K562 (cell line): ENCODE measurements around the gene ST6GALNAC6. TPM values are rescaled to one million over a fixed set of nuclear protein-coding genes. Genes with fewer than 3 reads are reported as not detected.

ENCODE experiments used
- ATAC-seq: fragments of 200-7000 bp; cut with Tn5 transposase; 3 replicates; pipeline ENCODE4 v1.9.1; 2020; ENCODE audit warnings: moderate library complexity
- BruUV-seq: library from RNA; stranded (reverse); fragments of 400-500 nt; replicated peaks from 2 replicates; lab custom pipeline; 2021; lab: Mats Ljungman, UMichigan
- CTCF ChIA-PET: fragments of 300-600 bp; formaldehyde crosslinking; extraction: SDS; loops from one replicate; lab custom pipeline; 2021; ENCODE audit warnings: low intra/inter-chr PET ratio; lab: Yijun Ruan, JAX
- POLR2A ChIA-PET: fragments of 300-600, 350-650 bp; sonication (Branson Sonifier 250); formaldehyde crosslinking; extraction: SDS; loops from one replicate; lab custom pipeline; 2021; ENCODE audit warnings: antibody characterized with exemption, inconsistent platforms; lab: Yijun Ruan, JAX
- DNase-seq, 4 experiments: peaks; one replicate each; pipeline versions ENCODE4 v3.0.0 to v3.0.0-alpha.2; 2011 to 2018; ENCODE audit warnings: low spot score in 3 of 4, mixed read lengths in 3 of 4; ENCODE audit errors: extremely low read depth in 1 of 4
- FAIRE-seq: peaks from 2 replicates; lab custom pipeline; 2011; peaks lifted over from hg19 to GRCh38; lab: Jason Lieb, UNC
- H2AFZ ChIP-seq: 2 replicates; pipeline ENCODE4 v1.6.0; 2011; ENCODE audit warnings: low read depth, low read length, control low read depth, inconsistent platforms
- H3K27ac ChIP-seq: fragments of 200-600 bp; 3 replicates; pipeline ENCODE4 v1.8.0; 2011; ENCODE audit warnings: low read depth, mild to moderate bottlenecking, control low read depth, inconsistent platforms, low read length, moderate library complexity, mixed read lengths; ENCODE audit errors: extremely low read depth
- H3K27me3 ChIP-seq, 2 experiments: fragments of 300-600 bp in 1 of 2; 2 replicates in 1 of 2; 3 replicates in 1 of 2; pipeline versions ENCODE4 v1.6.0 to v1.8.0; 2011; ENCODE audit warnings: inconsistent platforms in 2 of 2, low read length in 2 of 2, mild to moderate bottlenecking in 1 of 2, mixed read lengths in 1 of 2, moderate library complexity in 1 of 2; ENCODE audit not compliant: control insufficient read depth in 2 of 2, insufficient read depth in 2 of 2
- H3K36me3 ChIP-seq: fragments of 300-600 bp; 3 replicates; pipeline ENCODE4 v1.8.0; 2011; ENCODE audit warnings: mild to moderate bottlenecking, low read length, inconsistent platforms; ENCODE audit not compliant: control insufficient read depth, insufficient read depth
- H3K4me1 ChIP-seq, 2 experiments: fragments of 200-600 bp in 1 of 2; replicated peaks in 1 of 2; 2 replicates in 1 of 2; 3 replicates in 1 of 2; pipeline versions ENCODE4 v1.5.1 to v1.8.0; 2011; ENCODE audit warnings: inconsistent platforms in 2 of 2, low read length in 2 of 2, mild to moderate bottlenecking in 1 of 2, mixed read lengths in 1 of 2, moderate library complexity in 1 of 2; ENCODE audit not compliant: control insufficient read depth in 2 of 2, insufficient read depth in 2 of 2
- H3K4me2 ChIP-seq: 2 replicates; pipeline ENCODE4 v1.6.1; 2011; ENCODE audit warnings: low read length, control low read depth, inconsistent platforms, mixed read lengths; ENCODE audit not compliant: insufficient read depth
- H3K4me3 ChIP-seq: fragments of 200-600 bp; sonication (generic), shearing (Covaris generic); 2 replicates; pipeline ENCODE4 v1.5.1; 2016; ENCODE audit warnings: control low read depth, inconsistent platforms
- H3K79me2 ChIP-seq: fragments of 200-600 bp; 3 replicates; pipeline ENCODE4 v1.8.0; 2011; ENCODE audit warnings: low read length, inconsistent platforms; ENCODE audit not compliant: control insufficient read depth, insufficient read depth
- H3K9ac ChIP-seq, 2 experiments: 2 replicates each; pipeline versions ENCODE4 v1.6.0 to v1.6.1; 2011; ENCODE audit warnings: low read depth in 2 of 2, low read length in 2 of 2, control low read depth in 1 of 2, inconsistent platforms in 1 of 2, mild to moderate bottlenecking in 1 of 2, mixed read lengths in 1 of 2; ENCODE audit not compliant: insufficient read depth in 1 of 2
- H3K9me1 ChIP-seq: one replicate; pipeline ENCODE4 v1.6.0; 2011; ENCODE audit warnings: inconsistent platforms, mild to moderate bottlenecking, low read length, moderate library complexity; ENCODE audit not compliant: control insufficient read depth, insufficient read depth
- H3K9me3 ChIP-seq: replicated peaks from 2 replicates; pipeline ENCODE4 v1.5.1; 2011; ENCODE audit warnings: low read depth, low read length, inconsistent platforms; ENCODE audit not compliant: control insufficient read depth, insufficient read depth
- H4K20me1 ChIP-seq: replicated peaks from 2 replicates; pipeline ENCODE4 v1.6.1; 2011; ENCODE audit warnings: low read length, inconsistent platforms, mixed read lengths; ENCODE audit not compliant: control insufficient read depth, insufficient read depth
- BCOR ChIP-seq: fragments of 450-650 bp; IDR thresholded peaks from 2 replicates; pipeline ENCODE4 v1.6.1; 2016
- BRF1 ChIP-seq: IDR thresholded peaks from 3 replicates; pipeline ENCODE4 v1.6.1; 2011; ENCODE audit warnings: borderline replicate concordance, mild to moderate bottlenecking; ENCODE audit not compliant: insufficient read length; ENCODE audit errors: extremely low read depth
- CTCF ChIP-seq, 3 experiments: IDR thresholded peaks in 2 of 3; conservative IDR thresholded peaks in 1 of 3; 2 replicates each; pipeline ENCODE4 v1.5.1; 2011 to 2012; ENCODE audit warnings: low read length in 3 of 3, mild to moderate bottlenecking in 3 of 3, control low read depth in 2 of 3, improper control_type of control experiment in 1 of 3, inconsistent platforms in 1 of 3, low read depth in 1 of 3, mixed read lengths in 1 of 3, moderate library complexity in 1 of 3; ENCODE audit not compliant: insufficient read depth in 2 of 3
- EGR1 ChIP-seq: fragments of 450-650 bp; conservative IDR thresholded peaks from 2 replicates; pipeline ENCODE4 v1.6.1; 2017; ENCODE audit warnings: mild to moderate bottlenecking
- FUS ChIP-seq: fragments of 200-400 bp; formaldehyde crosslinking; optimal IDR thresholded peaks from 2 replicates; pipeline ENCODE3; 2017; ENCODE audit warnings: low read depth, low read length
- GTF2F1 ChIP-seq: IDR thresholded peaks from 2 replicates; pipeline ENCODE4 v1.6.1; 2011; ENCODE audit warnings: low read depth, low read length, improper control_type of control experiment
- MCM3 ChIP-seq: fragments of 450-650 bp; IDR thresholded peaks from 2 replicates; pipeline ENCODE4 v1.6.1; 2016
- PATZ1 ChIP-seq: fragments of 250-450 bp; sonication (Bioruptor Pico); IDR thresholded peaks from 2 replicates; pipeline ENCODE4 v1.5.0; 2020; ENCODE audit warnings: mild to moderate bottlenecking, borderline replicate concordance
- RBFOX2 ChIP-seq: fragments of 200-400 bp; formaldehyde crosslinking; IDR thresholded peaks from 2 replicates; pipeline ENCODE4 v1.6.1; 2017; ENCODE audit warnings: low read depth, mild to moderate bottlenecking, low read length, moderate library complexity
- RFX1 ChIP-seq: fragments of 450-650 bp; IDR thresholded peaks from 2 replicates; pipeline ENCODE4 v1.6.1; 2016; ENCODE audit warnings: mild to moderate bottlenecking, moderate library complexity
- SUPT5H ChIP-seq: fragments of 450-650 bp; IDR thresholded peaks from 2 replicates; pipeline ENCODE4 v1.6.1; 2016
- TAF1 ChIP-seq: IDR thresholded peaks from 2 replicates; pipeline ENCODE4 v1.6.1; 2011; ENCODE audit warnings: mild to moderate bottlenecking, low read length, moderate library complexity; ENCODE audit not compliant: insufficient read depth, control insufficient read depth, severe bottlenecking; ENCODE audit errors: extremely low read depth
- ZFP36 ChIP-seq: fragments of 150-350 bp; IDR thresholded peaks from 2 replicates; pipeline ENCODE4 v1.6.1; 2018; ENCODE audit warnings: low read length, low read depth; ENCODE audit not compliant: partially characterized antibody
- ZFPM2 ChIP-seq: fragments of 250-450 bp; sonication (Bioruptor Pico); IDR thresholded peaks from 2 replicates; pipeline ENCODE4 v1.5.1; 2022; ENCODE audit warnings: mild to moderate bottlenecking
- WGBS: fragments of 100-300 bp; shearing (Covaris generic); methylation state at CpG from one replicate; pipeline ENCODE4 v1.1.6; 2016; ENCODE audit warnings: low coverage, mixed read lengths; ENCODE audit not compliant: insufficient coverage; ENCODE audit errors: missing lambda C conversion rate; 5-methylcytosine and 5-hydroxymethylcytosine counted together
- in situ Hi-C: fragments of 300-500 bp; cut with MboI; formaldehyde crosslinking; loops from 4 replicates; pipeline ENCODE4 v1.15.0; 2018; ENCODE audit warnings: inconsistent platforms, mixed read lengths
- intact Hi-C: fragments of 100-400 bp; cut with micrococcal nuclease; formaldehyde crosslinking; loops from 2 replicates; pipeline ENCODE4 v1.14.2; 2022
- polyA plus RNA-seq, 8 experiments: library from polyadenylated mRNA; depleted of rRNA in 4 of 8; stranded (reverse) in 5 of 8; unstranded in 3 of 8; fragments of >200 nt; fragmentation: Nextera tagmentation in 2 of 8; fragmentation: Illumina TruSeq in 1 of 8; extraction: Ambion mirVana in 2 of 8; extraction: Trizol in 1 of 8; gene quantifications; 2 replicates each; pipeline versions ENCODE4 v1.2.1 to v1.2.3, GENCODE V29; 2011 to 2014; ENCODE audit warnings: inconsistent platforms in 1 of 8, missing spikeins in 1 of 8
- total RNA-seq, 7 experiments: library from RNA; depleted of rRNA in 6 of 7; stranded (reverse); fragments of >200 nt in 6 of 7; fragmentation: Illumina TruSeq in 2 of 7; extraction: Trizol in 2 of 7; gene quantifications; 2 replicates each; pipeline versions ENCODE4 v1.2.1 to v1.2.3, GENCODE V29; 2011 to 2021; ENCODE audit warnings: low replicate concordance in 1 of 7

Gene ST6GALNAC6
- total and polyA plus RNA-seq, 9 of the 15 experiments (the other 6 are each of a cell fraction or from before 2014, with no cell fraction given) = 0.13 to 23.0 (median 14.5) TPM

DNA sequence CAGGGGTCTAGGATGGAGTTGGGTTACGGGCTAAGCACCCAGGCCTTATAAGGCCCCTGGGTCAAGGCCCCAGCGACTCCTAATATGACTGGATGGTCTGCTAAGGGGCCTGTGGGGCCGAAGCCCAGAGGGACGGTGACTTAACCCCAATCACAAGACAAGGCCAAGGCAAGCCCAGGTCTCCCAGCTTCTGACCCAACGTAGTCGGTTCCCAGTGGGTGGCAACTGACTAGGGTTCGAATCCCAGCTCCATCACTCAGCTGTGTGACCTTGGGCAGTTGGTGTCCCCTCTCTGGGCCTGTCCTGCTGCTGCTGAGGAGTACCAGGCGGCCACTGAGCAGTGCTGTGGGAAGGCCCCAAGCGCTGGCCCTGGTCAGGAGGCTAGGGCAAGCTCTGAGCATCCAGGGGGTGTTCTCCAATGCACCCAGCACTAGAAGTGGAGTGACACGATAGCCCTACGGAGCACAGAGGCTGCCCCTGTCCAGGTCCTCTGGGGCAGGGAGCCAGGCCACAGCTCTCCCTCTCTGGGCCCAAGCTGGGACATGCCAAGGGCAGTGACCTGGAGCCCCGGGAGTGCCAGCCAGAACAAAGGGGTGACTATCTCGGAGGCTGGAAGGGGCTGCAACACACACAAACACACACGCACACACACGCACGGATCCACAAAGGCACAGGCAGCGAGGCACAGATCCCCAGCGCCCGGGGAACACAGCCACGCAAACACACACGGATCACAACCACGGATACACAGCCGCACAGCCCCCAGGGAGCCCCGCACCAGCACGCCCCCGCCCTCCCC, 22.4 kb downstream of the ST6GALNAC6 start (continued):
- 0 out of 2 replicates have a peak, but pooled peaks have one; percentile 14 for TF ChIP-seq EGR1
- TF ChIP-seq FUS = no peak

DNA sequence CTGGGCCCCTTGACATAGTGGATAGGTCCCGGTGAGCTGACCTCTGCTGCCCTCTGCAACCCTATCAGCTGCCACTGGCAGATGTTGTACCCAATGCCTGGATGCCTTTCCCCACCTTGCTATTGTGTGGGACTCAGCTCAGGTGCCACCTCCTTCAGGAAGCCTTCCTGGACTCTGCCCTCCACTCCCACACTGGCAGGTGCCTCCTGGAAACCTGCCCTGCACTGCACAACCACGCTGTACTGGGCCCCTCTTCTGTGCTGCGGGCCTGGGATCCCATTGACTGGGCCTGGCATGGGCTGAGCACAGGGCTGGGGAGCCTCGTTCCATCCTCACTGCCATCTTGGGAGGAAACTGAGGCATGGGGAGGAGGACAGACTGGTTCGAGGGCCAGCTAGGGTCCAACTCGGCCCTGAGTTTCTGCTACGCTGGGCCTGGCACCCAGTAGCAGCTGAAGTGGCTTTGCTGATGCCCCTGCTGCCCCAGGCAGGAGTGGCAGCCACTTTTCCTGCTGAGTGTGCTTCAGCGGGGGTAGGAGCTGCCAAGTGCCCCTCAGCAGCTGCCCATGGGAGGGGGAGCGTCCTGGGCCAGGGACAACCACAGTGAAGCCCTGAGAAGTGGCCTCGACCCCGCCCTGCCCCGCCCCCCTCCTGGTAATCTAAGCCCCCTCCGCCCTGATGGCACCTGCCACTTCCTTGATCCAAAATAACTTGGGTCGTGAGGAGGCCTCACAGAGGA, 23.2 kb downstream of the ST6GALNAC6 start:
- DNase-seq (no peak), FAIRE-seq (no peak), ATAC-seq (no peak)
- Histone ChIP-seq H3K9me1 (no peaks in the 10 kb centered on the region), H3K27ac (no peak overlapping the region; the same call in 2 of the 3 replicates), H4K20me1 (no peaks in the 10 kb centered on the region), H3K79me2 (peaks cover 12% of the 10 kb centered on the region; the same call in 2 of the 3 replicates), H3K4me1 (peaks cover 19 to 57% of the 10 kb centered on the region in 2 experiments; a peak in 4 of 5 replicates), H3K9me3 (no peaks in the 10 kb centered on the region), H3K36me3 (no peaks in the 10 kb centered on the region; the same call in 2 of the 3 replicates), H3K27me3 (no peaks in the 10 kb centered on the region), H3K4me2 (peak overlapping the region; percentile 80; the same call in 1 of the 2 replicates), H2AFZ (no peak overlapping the region), H3K4me3 (no peak overlapping the region), H3K9ac (peak overlapping the region in 1 of 2 experiments; percentile 94; a peak in 2 of 4 replicates)
- intact Hi-C loops (loop anchor here (10.0 kb wide), 1 partner anchor 281 kb away; no protein-coding TSS in a partner anchor), in situ Hi-C loops (loop anchor here (5.0 to 10.0 kb wide), 3 partner anchors 36 to 374 kb away; no protein-coding TSS in a partner anchor)
- POLR2A ChIA-PET = interaction anchor here (1.0 to 1.5 kb wide), 3 partner anchors 23 to 89 kb away, joined by 3 to 5 read pairs (median 3); partner anchors contain the start of gene ST6GALNAC6
- TF ChIP-seq RBFOX2 (0 out of 2 replicates have a peak, but pooled peaks have one; percentile 20), RFX1 (no peak), ZFP36 (peak; percentile 93), TAF1 (no peak), ZFPM2 (CRISPR knock-in tag) (no peak), BCOR (peak; percentile 49; the same call in 1 of the 2 replicates), SUPT5H (no peak), BRF1 (no peak), GTF2F1 (no peak), CTCF (IDR thresholded peaks at IDR 0.05 in 2 of 3, conservative IDR thresholded peaks at IDR 0.05 in 1 of 3; ENCODE audit: insufficient read depth in 2 of 3, low read depth in 1 of 3, low read length in 3 of 3) (no peak), PATZ1 (no peak), MCM3 (no peak)
- WGBS = 78% methylated on average over 10 of the region's 14 CpGs
- CTCF ChIA-PET = no interaction called here
- BruUV-seq = no TSS peak
